H54 (cell line): ENCODE measurements around the gene SRGAP1.
"Not testable (repeated sequence)": the region's sequence is repeated elsewhere in the genome, so short reads cannot be mapped to it uniquely, and the experiment has no call there.

Source experiments
- DNase-seq: peaks from one replicate; pipeline ENCODE4 v3.0.0; 2011; ENCODE audit warnings: low spot score, mixed read lengths; ENCODE audit not compliant: insufficient read length
- FAIRE-seq: peaks from 3 replicates; lab custom pipeline; 2011; peaks lifted over from hg19 to GRCh38; lab: Jason Lieb, UNC
- POLR2A ChIP-seq: IDR thresholded peaks from 2 replicates; pipeline ENCODE4 v1.6.1; 2011; ENCODE audit warnings: low read depth, mild to moderate bottlenecking, low read length

Gene SRGAP1

GRCh38 chr12:64192644-64193444 is 348.3 kb downstream of the SRGAP1 start:
- no peak for TF ChIP-seq POLR2A
- FAIRE-seq (no peak), DNase-seq (no peak)

- DNase-seq: no peak
- no peak for FAIRE-seq
- no peak for TF ChIP-seq POLR2A
Observed at GRCh38 chr12:64193931-64194330, 349.4 kb downstream of the SRGAP1 start.

GRCh38 chr12:64194333-64195149 is 350.0 kb downstream of the SRGAP1 start:
- FAIRE-seq (no peak), DNase-seq (no peak)
- no peak for TF ChIP-seq POLR2A

GRCh38 chr12:64195841-64196240 is 351.3 kb downstream of the SRGAP1 start:
- not testable (repeated sequence) for FAIRE-seq, DNase-seq

- FAIRE-seq (peak; percentile 27), DNase-seq (no peak)
- TF ChIP-seq POLR2A: no peak
Observed at GRCh38 chr12:64203036-64203435, 358.5 kb downstream of the SRGAP1 start.

- FAIRE-seq (peak; percentile 58), DNase-seq (no peak)
- TF ChIP-seq POLR2A: no peak
Observed at GRCh38 chr12:64203775-64204174, 359.3 kb downstream of the SRGAP1 start.

- DNase-seq (no peak), FAIRE-seq (no peak)
- TF ChIP-seq POLR2A: no peak
Observed at GRCh38 chr12:64205542-64205941, 361.0 kb downstream of the SRGAP1 start.

GRCh38 chr12:64207453-64207852 is 363.0 kb downstream of the SRGAP1 start:
- no peak for DNase-seq
- TF ChIP-seq POLR2A: no peak
- no peak for FAIRE-seq
